Measurements from ENCODE around the gene EIF2S3B.
"Not testable (repeated sequence)": the region's sequence is repeated elsewhere in the genome, so short reads cannot be mapped to it uniquely, and the experiment has no call there.

The EIF2S3B gene

GRCh38 chr12:10505620-10506019 is at the start of gene EIF2S3B:
EIF2S3B (plus strand) TSS chr12:10505890; CDS start chr12:10505903, 13 bp downstream.
- DNase-seq, result no peak

DNA sequence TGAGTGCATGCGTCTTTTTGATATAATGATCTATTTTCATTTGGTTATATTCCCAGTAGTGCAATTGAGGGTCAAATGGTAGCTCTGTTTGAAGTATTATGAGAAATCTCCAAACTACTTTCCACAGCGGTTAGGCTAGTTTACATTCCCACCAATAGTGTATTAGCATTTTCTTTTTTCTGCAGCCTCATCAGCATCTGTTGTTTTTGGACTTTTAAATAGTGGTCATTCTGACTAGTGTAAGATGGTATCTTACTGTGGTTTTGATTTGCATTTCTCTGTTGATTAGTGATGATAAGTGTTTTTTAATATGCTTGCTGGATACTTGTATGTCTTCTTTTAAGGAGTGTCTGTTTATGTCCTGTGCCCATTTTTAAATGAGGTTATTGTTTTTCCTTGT is 48.8 kb upstream of the EIF2S3B start:
- no peak for DNase-seq

DNA sequence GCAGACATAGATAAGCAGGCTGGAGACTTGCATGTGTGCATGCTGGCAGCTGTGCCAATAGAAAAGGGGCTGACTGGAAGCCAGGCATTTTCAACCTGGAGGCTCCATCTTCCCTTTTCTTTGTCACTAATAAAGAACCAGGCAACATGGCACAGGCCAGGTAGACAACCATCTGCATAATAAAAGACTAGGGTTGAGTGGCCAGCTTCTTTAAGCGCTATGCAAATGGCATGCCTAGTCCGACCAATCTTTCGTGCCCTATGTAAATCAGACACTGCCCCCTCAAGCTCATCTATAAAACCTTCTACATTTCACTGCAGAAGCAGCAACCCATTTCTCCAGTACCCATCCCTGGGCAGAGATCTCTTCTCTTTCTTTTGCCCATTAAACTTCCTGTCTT is 47.9 kb upstream of the EIF2S3B start:
- DNase-seq, result no peak

DNA sequence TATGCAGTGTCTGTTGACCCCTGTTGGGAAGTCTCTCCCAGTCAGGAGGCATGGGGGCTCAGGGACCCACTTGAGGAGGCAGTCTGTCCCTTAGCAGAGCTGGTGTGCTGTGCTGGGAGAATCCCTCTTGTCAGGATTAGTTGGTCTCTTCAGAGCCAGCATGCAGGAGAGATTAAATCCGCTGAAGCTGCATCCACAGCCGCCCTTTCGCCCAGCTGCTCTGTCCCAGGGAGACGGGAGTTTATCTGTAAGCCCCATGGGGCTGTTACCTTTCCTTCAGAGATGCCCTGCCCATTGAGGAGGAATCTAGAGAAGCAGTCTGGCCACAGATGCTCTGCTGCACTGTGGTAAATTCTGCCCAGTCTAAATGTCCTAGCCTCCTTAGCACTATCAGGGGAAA is 39.4 kb upstream of the EIF2S3B start:
- DNase-seq, result no peak

GRCh38 chr12:10469701-10470100 is 36.0 kb upstream of the EIF2S3B start:
- no peak for DNase-seq

DNA sequence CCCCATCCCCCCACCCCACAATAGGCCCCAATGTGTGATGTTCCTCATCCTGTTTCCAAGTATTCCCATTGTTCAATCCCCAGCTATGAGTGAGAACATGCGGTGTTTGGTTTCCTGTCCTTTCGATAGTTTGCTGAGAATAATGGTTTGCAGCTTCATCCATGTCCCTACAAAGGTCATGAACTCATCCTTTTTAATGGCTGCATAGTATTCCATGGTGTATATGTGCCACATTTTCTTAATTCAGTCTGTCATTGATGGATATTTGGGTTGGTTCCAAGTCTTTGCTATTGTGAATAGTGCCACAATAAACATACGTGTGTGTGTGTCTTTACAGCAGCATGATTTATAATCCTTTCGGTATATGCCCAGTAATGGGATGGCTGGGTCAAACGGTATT is 32.9 kb upstream of the EIF2S3B start:
- DNase-seq, result not testable (repeated sequence)

DNA sequence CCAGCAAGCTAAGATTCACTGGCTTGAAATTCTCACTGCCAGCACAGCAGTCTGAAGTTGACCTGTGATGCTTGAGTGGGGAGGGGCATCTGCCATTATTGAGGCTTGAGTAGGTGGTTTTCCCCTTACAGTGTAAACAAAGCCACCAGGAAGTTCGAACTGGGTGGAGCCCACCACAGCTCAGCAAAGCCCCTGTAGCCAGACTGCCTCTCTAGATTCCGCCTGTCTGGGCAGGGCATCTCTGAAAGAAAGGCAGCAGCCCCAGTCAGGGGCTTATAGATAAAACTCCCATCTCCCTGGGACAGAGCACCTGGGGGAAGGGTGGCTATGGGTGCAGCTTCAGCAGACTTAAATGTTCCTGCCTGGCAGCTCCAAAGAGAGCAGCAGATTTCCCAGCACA is 23.8 kb upstream of the EIF2S3B start:
- not testable (repeated sequence) for DNase-seq

DNA sequence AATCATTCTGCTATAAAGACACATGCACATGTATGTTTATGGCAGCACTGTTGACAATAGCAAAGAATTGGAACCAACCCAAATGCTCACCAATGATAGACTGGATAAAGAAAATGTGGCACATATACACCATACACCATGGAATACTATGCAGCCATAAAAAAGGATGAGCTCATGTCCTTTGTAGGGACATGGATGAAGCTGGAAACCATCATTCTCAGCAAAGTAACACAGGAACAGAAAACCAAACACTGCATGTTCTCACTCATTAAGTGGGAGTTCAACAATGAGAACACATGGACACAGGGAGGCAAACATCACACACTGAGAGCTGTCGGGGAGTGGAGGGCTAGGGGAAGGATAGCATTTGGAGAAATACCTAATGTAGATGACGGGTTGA is 18.4 kb upstream of the EIF2S3B start:
- not testable (repeated sequence) for DNase-seq

DNA sequence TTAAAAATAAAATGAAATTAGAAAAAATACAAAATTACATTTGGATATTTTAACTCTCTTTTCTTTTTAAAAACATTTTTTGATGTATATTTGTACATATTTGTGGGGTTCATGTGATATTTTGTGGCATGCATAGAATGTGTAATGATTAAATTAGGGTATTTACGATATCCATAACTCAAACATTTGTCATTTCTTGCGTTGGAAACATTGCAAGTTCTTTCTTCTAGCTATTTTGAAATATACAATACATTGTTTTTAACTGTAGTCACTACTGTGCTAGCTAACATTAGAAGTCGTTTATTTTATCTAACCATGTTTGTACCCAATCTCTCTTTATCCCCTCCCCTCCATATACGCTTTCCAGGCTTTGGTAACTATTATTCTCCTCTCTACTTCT is 13.9 kb upstream of the EIF2S3B start:
- no peak for DNase-seq

- DNase-seq, result peak; percentile 8
Measured at GRCh38 chr12:10497602-10498001, 8.1 kb upstream of the EIF2S3B start.

GRCh38 chr12:10498042-10498441 is 7.6 kb upstream of the EIF2S3B start:
- no peak for DNase-seq

DNA sequence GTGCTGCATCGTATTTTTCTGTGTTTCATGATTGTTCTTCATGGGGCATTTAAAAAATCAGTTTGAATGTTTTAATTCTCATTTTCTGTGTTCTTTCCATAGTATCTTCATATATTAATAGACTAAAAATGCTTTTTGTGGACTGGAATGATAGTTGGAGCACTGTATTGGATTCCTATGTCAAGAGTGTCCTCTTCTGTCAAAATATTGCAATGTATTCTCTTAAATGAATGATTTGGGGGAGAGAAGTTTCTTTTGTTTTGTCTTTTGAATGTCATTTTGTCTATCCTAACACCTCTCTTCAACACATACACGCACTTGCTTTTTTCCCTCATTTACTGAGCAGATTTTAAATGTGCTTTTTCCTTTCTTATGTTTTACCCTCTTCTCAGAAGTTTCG is 4.7 kb upstream of the EIF2S3B start:
- no peak for DNase-seq

DNA sequence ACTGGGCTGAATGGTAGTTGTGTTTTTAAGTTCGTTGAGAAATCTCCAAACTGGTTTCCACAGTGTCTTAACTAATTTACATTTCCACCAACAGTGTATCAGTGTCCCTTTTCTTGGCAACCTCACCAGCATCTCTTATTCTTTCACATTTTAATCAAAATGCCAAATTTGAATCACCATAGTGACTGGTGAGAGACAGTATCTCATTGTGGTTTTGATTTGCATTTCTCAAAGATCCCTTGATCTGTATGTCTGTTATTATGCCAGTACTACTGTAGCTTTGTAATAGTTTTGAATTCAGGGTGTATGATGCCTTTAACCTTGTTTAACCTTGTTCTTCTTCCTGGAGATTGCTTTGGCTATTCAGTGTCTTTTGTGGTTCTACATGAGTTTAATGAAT is 2.2 kb upstream of the EIF2S3B start:
- no peak for DNase-seq

DNA sequence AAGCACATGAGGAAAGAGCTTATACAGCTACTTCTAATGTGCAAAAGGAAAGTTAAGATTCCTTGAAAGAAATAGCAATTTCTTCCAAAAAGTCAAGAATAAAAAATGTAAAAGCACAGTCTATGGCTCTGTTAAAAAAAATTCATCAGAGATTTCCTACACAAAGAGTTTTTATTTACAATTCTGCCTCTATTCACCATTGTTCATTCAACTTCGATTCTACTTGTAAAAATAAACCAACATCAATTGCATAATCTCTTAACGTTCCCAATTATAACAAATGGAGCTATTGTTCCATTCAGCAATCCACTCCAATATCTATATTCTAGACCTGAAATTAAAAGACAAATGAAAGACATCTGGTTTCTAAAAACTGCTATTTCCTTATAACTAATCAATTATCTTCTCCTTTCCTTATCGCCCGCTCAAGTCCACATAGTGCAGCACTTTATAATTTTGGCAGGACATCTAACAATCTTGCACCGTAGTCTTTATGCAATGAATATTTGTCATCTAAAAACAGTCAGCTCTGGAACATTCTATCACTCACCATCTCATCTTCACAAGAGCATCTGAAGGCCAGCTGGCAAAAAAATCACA is 6.2 kb downstream of the EIF2S3B start:
- no peak for DNase-seq

DNA sequence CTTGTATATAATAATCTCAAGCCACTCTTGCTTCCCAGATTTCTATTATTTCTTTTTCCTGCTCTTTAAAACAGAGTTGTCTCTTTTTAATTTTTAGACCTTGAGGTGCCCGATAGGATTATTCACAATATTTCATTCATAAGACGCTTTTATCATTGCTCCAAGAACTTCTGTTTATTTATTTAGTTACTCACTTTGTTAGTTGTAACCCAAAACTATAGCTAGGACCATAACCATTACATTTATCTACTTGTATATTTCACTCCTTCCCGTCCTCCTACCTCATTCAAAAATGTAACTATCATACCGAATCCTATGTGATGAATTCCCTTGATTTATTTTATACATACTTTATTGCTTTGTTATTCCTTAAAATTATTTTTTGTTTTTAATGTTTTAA is 7.1 kb downstream of the EIF2S3B start:
- DNase-seq, result no peak

GRCh38 chr12:10521555-10521954 is 15.9 kb downstream of the EIF2S3B start:
- no peak for DNase-seq

DNA sequence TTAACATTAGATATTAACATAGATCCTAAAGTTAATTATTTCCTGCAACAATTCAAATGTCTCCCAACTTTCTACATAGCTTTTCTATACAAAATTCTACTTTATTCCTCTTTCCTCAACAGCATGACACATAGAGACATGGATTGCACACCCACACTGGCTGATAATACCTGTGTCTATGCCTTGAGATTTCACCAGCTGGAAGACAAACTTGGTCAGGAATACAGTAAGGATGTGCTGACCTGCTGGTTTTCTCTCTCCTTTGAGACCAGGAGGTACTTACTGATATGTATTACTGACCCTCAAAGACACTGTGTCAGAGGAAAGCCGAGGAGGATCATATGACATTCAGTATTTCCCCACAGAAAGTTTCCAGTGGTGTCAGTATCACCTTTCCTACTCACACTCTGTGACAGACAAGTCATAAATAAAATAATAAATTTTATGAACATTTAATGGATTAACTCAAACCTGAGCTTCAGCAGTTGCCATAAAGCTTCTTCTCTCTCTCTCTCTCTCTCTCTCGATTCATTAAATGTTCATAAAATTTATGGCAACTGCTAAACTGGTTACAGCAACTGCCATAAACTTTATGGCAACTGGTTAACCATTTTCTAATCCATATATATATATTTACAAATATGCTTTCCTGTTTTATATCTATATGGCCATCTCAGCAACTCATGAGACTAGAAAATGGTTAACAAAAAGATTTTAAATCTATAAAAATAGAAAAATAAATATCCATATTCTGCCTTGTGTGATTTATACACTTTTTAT is 22.7 kb downstream of the EIF2S3B start:
- no peak for DNase-seq

GRCh38 chr12:10529603-10530002 is 23.9 kb downstream of the EIF2S3B start:
- no peak for DNase-seq

DNA sequence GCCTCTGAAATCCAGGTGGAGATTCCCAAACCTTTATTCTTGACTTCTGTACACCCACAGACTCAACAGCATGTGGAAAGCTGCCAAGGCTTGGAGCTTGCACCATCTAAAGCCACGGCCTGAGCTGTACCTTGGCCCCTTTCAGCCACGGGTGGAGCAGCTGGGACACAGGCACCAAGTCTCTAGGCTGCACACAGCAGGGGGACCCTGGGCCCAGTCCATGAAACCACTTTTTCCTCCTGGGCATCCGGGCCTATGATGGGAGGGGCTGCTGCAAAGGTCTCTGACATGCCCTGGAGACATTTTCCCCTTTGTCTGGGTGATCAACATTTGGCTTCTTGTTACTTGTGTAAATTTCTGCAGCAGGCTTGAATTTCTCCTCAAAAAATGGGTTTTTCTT is 32.0 kb downstream of the EIF2S3B start:
- DNase-seq, result no peak

GRCh38 chr12:10540776-10541205 is 35.1 kb downstream of the EIF2S3B start:
- DNase-seq, result no peak

GRCh38 chr12:10543499-10543898 is 37.8 kb downstream of the EIF2S3B start:
- no peak for DNase-seq

GRCh38 chr12:10551375-10551774 is 45.7 kb downstream of the EIF2S3B start:
- no peak for DNase-seq

DNA sequence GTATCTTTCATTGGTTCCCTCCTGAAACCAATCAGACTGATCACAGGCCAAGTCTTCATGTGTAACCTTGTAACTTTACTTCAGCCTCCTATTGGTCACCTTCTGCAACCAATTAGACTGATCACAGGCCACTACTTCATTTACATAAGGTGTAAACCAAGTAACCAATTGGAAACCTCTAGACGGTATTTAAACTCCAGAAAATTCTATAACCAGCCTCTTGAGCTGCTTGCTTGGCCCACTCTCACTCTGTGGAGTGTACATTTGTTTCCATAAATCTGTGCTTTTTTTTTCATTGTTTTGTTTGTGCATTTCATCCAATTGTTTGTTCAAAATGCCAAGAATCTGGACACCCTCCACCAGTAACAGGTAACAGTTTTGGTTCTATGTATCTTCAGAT is 47.5 kb downstream of the EIF2S3B start:
- DNase-seq, result no peak

- no peak for DNase-seq
Measured at GRCh38 chr12:10554228-10554755, 48.6 kb downstream of the EIF2S3B start.
